Prostate gland (tissue), 2 donors: ENCODE measurements around the gene KREMEN1.

ENCODE experiments used
- POLR2A ChIP-seq: fragments of 450-650 bp; IDR thresholded peaks from one replicate; pipeline ENCODE4 v1.6.1; 2016; ENCODE audit warnings: antibody characterized with exemption, mild to moderate bottlenecking
- POLR2AphosphoS5 ChIP-seq: sonication (generic); formaldehyde crosslinking; IDR thresholded peaks from one replicate; pipeline ENCODE4 v1.6.1; 2017; ENCODE audit warnings: antibody characterized with exemption
- TF ChIP-seq, protein P1 (sequence below), 4 experiments: fragments of 200-600 bp in 2 of 4; fragments of 450-650 bp in 2 of 4; sonication (generic) in 2 of 4; IDR thresholded peaks; 1 replicate in 3 of 4; 2 replicates in 1 of 4; pipeline ENCODE4 v1.5.1; 2016 to 2019; ENCODE audit warnings: antibody characterized with exemption in 4 of 4, mild to moderate bottlenecking in 2 of 4, moderate library complexity in 2 of 4

DNA sequence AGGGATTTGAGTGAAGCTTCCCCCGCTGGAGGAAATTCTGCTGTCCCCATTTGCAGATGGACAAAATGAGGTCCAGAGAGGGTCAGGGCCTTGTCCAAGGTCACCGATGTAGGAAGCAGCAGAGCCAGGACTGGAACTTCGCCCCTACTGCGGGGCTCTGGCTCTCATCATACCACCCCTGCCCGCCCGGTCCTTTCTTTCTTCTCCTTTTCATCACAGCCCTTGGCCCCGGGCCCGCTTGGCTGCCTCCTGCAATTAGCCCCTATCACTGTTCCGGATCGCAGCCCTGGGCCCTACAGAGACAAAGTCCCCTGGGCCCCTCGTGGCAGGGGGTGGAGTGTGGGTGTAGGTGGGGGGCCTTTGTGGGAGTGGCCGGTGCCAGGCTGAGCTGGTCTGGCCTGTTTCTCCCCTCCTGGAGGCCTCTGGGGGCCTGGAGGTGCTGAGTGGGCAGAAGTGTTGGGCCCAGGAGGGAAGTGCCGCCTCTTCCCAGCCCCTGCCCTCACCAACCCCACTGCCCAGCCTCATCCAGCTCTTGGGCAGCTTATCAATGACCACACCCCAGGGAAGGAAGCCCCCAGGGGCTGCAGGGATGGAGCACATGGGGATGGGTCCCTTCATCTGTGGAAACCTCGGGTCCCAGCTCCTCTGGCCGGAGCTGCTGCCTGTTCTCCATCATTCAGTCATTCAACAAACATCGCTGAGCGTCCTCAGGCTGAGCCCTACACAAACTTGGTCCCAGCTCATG is 136.2 kb downstream of the KREMEN1 start:
- TF ChIP-seq POLR2A, result no peak
- TF ChIP-seq POLR2AphosphoS5, result no peak
- TF ChIP-seq, protein P1, sequence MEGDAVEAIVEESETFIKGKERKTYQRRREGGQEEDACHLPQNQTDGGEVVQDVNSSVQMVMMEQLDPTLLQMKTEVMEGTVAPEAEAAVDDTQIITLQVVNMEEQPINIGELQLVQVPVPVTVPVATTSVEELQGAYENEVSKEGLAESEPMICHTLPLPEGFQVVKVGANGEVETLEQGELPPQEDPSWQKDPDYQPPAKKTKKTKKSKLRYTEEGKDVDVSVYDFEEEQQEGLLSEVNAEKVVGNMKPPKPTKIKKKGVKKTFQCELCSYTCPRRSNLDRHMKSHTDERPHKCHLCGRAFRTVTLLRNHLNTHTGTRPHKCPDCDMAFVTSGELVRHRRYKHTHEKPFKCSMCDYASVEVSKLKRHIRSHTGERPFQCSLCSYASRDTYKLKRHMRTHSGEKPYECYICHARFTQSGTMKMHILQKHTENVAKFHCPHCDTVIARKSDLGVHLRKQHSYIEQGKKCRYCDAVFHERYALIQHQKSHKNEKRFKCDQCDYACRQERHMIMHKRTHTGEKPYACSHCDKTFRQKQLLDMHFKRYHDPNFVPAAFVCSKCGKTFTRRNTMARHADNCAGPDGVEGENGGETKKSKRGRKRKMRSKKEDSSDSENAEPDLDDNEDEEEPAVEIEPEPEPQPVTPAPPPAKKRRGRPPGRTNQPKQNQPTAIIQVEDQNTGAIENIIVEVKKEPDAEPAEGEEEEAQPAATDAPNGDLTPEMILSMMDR (IDR thresholded peaks at IDR 0.05), result no peak
